Measurements from ENCODE around the gene TMEM248. TPM values are rescaled to one million over a fixed set of nuclear protein-coding genes. Genes with fewer than 3 reads are reported as not detected.

TMEM248 gene
- total RNA-seq, 2 experiments from 2014 or later = 64.7 to 67.4 TPM

DNA sequence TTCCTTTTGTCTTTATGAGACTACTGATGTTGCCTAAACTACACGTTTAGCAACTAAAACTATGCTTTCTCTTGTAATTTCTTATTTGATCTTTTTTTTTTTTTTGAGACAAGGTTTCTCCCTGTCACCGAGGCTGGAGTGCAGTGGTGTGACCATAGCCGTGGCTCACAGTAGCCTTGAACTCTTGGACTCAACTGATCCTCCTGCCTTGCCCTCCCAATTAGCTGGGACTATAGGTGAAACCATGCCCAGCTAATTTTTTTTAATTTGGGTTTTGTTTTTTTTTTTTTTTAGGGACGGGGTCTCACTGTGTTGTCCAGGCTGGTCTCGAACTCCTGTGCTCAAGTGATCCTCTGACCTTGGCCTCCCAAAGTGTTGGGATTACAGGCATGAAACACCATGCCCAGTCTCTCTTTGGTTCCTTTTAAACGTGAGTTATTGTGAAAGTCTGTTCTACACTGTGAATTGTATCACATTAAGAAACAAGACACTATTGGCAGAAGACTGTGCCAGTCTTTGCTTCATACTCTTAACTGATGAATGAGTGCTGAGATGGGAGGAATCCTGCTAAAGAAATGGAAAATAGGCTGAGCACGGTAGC is 6.4 kb downstream of the TMEM248 start:
- no peak overlapping the region for H3K4me3 ChIP-seq (ENCODE audit: low read length)
- no peaks in the 10 kb centered on the region for H3K27me3 ChIP-seq (ENCODE audit: control insufficient read depth in 1 of 2, insufficient read depth in 2 of 2, low read length in 2 of 2)
- H3K4me1 ChIP-seq (ENCODE audit: insufficient read depth, low read length) = peaks cover 70% of the 10 kb centered on the region
- ATAC-seq (ENCODE audit: poor library complexity) (no peak), DNase-seq (no peak)
- H3K9me3 Mint-ChIP-seq = no peaks in the 10 kb centered on the region
- H3K4me3 Mint-ChIP-seq = no peak overlapping the region
- peaks cover 82% of the 10 kb centered on the region for H3K4me1 Mint-ChIP-seq (ENCODE audit: low read depth)
- H3K27ac ChIP-seq (ENCODE audit: low read depth in 1 of 2, low read length in 2 of 2) = no peak overlapping the region
- no peaks in the 10 kb centered on the region for H3K9me3 ChIP-seq (ENCODE audit: control insufficient read depth in 1 of 2, insufficient read depth in 1 of 2, low read length in 2 of 2)
- H3K36me3 ChIP-seq (ENCODE audit: insufficient read depth, low read length) = peaks cover 28% of the 10 kb centered on the region
- POLR2A ChIA-PET = no interaction called here
- H3K27ac Mint-ChIP-seq = no peak overlapping the region
- CTCF ChIA-PET = no interaction called here
- TF ChIP-seq, protein P1, sequence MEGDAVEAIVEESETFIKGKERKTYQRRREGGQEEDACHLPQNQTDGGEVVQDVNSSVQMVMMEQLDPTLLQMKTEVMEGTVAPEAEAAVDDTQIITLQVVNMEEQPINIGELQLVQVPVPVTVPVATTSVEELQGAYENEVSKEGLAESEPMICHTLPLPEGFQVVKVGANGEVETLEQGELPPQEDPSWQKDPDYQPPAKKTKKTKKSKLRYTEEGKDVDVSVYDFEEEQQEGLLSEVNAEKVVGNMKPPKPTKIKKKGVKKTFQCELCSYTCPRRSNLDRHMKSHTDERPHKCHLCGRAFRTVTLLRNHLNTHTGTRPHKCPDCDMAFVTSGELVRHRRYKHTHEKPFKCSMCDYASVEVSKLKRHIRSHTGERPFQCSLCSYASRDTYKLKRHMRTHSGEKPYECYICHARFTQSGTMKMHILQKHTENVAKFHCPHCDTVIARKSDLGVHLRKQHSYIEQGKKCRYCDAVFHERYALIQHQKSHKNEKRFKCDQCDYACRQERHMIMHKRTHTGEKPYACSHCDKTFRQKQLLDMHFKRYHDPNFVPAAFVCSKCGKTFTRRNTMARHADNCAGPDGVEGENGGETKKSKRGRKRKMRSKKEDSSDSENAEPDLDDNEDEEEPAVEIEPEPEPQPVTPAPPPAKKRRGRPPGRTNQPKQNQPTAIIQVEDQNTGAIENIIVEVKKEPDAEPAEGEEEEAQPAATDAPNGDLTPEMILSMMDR (IDR thresholded peaks at IDR 0.05) = no peak
- H3K27me3 Mint-ChIP-seq = no peaks in the 10 kb centered on the region
- intact Hi-C loops (cut with DNase I, micrococcal nuclease) = loop anchor here (5.0 to 10.0 kb wide), 6 partner anchors 65 to 1553 kb away; partner anchors contain the start of genes SBDS (in 1 of the 2), TYW1 (in 1 of the 2) and ZNF92 (in 1 of the 2)
- peaks cover 71% of the 10 kb centered on the region for H3K36me3 Mint-ChIP-seq (ENCODE audit: low read depth)

DNA sequence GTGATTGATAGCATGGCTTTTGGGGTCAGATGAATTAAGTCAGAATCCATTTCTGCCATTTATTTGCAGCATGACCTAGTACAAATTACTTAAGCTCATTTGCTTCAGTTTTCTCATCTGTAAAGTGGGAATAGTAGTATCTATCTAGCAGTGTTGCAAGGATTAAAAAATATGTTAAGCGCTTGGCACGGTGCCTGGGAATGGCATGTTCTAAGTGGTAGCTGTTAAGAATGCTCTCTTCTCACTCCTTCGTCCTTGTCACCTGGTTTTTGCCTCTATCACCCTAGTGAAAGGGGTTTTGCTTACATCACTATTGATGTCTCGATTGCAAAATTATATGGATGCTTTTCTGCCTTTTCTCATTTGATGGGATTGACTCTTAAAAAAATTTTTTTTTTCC is 7.4 kb downstream of the TMEM248 start:
- peaks cover 28% of the 10 kb centered on the region for H3K36me3 ChIP-seq (ENCODE audit: insufficient read depth, low read length)
- H3K4me1 ChIP-seq (ENCODE audit: insufficient read depth, low read length) = peaks cover 66% of the 10 kb centered on the region
- no peaks in the 10 kb centered on the region for H3K27me3 Mint-ChIP-seq
- no peak overlapping the region for H3K27ac Mint-ChIP-seq
- peaks cover 72% of the 10 kb centered on the region for H3K36me3 Mint-ChIP-seq (ENCODE audit: low read depth)
- peak overlapping the region; percentile 21 for H3K4me3 Mint-ChIP-seq
- ATAC-seq (ENCODE audit: poor library complexity) = no peak
- intact Hi-C loops (cut with DNase I, micrococcal nuclease) = loop anchor here (5.0 to 10.0 kb wide), 6 partner anchors 64 to 1554 kb away; partner anchors contain the start of genes SBDS (in 1 of the 2), TYW1 (in 1 of the 2) and ZNF92 (in 1 of the 2)
- no peaks in the 10 kb centered on the region for H3K9me3 ChIP-seq (ENCODE audit: control insufficient read depth in 1 of 2, insufficient read depth in 1 of 2, low read length in 2 of 2)
- ChIA-PET POLR2A (no interaction called here), CTCF (no interaction called here)
- peaks cover 81% of the 10 kb centered on the region for H3K4me1 Mint-ChIP-seq (ENCODE audit: low read depth)
- TF ChIP-seq, protein P1 (IDR thresholded peaks at IDR 0.05) = no peak
- DNase-seq = no peak
- H3K9me3 Mint-ChIP-seq = no peaks in the 10 kb centered on the region
- no peaks in the 10 kb centered on the region for H3K27me3 ChIP-seq (ENCODE audit: control insufficient read depth in 1 of 2, insufficient read depth in 2 of 2, low read length in 2 of 2)
- no peak overlapping the region for H3K27ac ChIP-seq (ENCODE audit: low read depth in 1 of 2, low read length in 2 of 2)
- no peak overlapping the region for H3K4me3 ChIP-seq (ENCODE audit: low read length)

DNA sequence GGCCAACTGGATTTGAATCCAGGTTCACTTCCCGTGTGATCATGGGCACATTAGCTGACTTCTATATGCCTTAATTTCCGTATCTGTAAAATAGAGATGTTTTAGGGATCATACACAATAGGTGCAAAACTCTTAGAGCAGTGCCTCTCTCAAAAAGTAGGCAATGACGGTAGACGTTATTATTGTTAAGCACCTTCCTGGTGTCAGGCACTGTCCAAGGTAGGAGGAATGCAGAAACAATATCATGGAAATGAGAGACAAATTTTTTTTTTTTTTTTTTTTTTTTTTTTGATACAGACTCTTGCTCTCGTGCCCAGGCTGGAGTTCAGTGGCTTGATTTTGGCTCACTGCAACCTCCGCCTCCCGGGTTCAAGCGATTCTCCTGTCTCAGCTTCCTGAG is 8.1 kb downstream of the TMEM248 start:
- H3K9me3 Mint-ChIP-seq = no peaks in the 10 kb centered on the region
- ChIA-PET POLR2A (no interaction called here), CTCF (no interaction called here)
- H3K27me3 ChIP-seq (ENCODE audit: control insufficient read depth in 1 of 2, insufficient read depth in 2 of 2, low read length in 2 of 2) = no peaks in the 10 kb centered on the region
- peaks cover 77% of the 10 kb centered on the region for H3K4me1 Mint-ChIP-seq (ENCODE audit: low read depth)
- H3K4me3 ChIP-seq (ENCODE audit: low read length) = no peak overlapping the region
- H3K9me3 ChIP-seq (ENCODE audit: control insufficient read depth in 1 of 2, insufficient read depth in 1 of 2, low read length in 2 of 2) = no peaks in the 10 kb centered on the region
- DNase-seq (no peak), ATAC-seq (ENCODE audit: poor library complexity) (no peak)
- H3K4me1 ChIP-seq (ENCODE audit: insufficient read depth, low read length) = peaks cover 59% of the 10 kb centered on the region
- H3K27ac ChIP-seq (ENCODE audit: low read depth in 1 of 2, low read length in 2 of 2) = no peak overlapping the region
- TF ChIP-seq, protein P1 (IDR thresholded peaks at IDR 0.05) = no peak
- peaks cover 73% of the 10 kb centered on the region for H3K36me3 Mint-ChIP-seq (ENCODE audit: low read depth)
- intact Hi-C loops (cut with DNase I, micrococcal nuclease) = loop anchor here (5.0 to 10.0 kb wide), 6 partner anchors 63 to 1554 kb away; partner anchors contain the start of genes SBDS (in 1 of the 2), TYW1 (in 1 of the 2) and ZNF92 (in 1 of the 2)
- H3K27ac Mint-ChIP-seq = peak overlapping the region; percentile 26
- H3K36me3 ChIP-seq (ENCODE audit: insufficient read depth, low read length) = peaks cover 28% of the 10 kb centered on the region
- no peaks in the 10 kb centered on the region for H3K27me3 Mint-ChIP-seq
- H3K4me3 Mint-ChIP-seq = peak overlapping the region; percentile 18

Measured in CD4-positive, alpha-beta T cell (primary cell).